HFFc6 (cell line): ENCODE measurements around the gene GABBR2. TPM values are rescaled to one million over a fixed set of nuclear protein-coding genes. Genes with fewer than 3 reads are reported as not detected.

Experiments used
- DNase-seq: peaks from one replicate; pipeline ENCODE4 v3.0.0-alpha.2; 2018
- H3K27ac Mint-ChIP-seq: 2 replicates; pipeline ENCODE4 v1.8.0; 2020; ENCODE audit warnings: mild to moderate bottlenecking, mixed read lengths
- H3K27me3 Mint-ChIP-seq: 2 replicates; pipeline ENCODE4 v1.8.0; 2021; ENCODE audit warnings: mild to moderate bottlenecking, moderate library complexity, mixed read lengths; ENCODE audit not compliant: insufficient read depth
- H3K36me3 Mint-ChIP-seq: 2 replicates; pipeline ENCODE4 v1.8.0; 2021; ENCODE audit warnings: low read depth, mixed read lengths
- H3K4me1 Mint-ChIP-seq: 2 replicates; pipeline ENCODE4 v1.8.0; 2020; ENCODE audit warnings: low read depth, mixed read lengths
- H3K4me3 Mint-ChIP-seq: 2 replicates; pipeline ENCODE4 v1.8.0; 2020; ENCODE audit warnings: mild to moderate bottlenecking, moderate library complexity, mixed read lengths
- H3K9me3 Mint-ChIP-seq: 2 replicates; pipeline ENCODE4 v1.8.0; 2020; ENCODE audit warnings: mild to moderate bottlenecking, mixed read lengths
- total RNA-seq, 6 experiments: library from RNA; stranded (reverse); fragmentation: NEBNext Ultra II Directional; extraction: Animal tissue kit (Norgen Biotek cat#: 25700); gene quantifications; 2 replicates in 1 of 6; 3 replicates in 5 of 6; pipeline ENCODE4 v1.2.3, GENCODE V29; 2021
- TF ChIP-seq, protein P1 (sequence below): fragments of 200-600 bp; sonication (generic); IDR thresholded peaks from 2 replicates; pipeline ENCODE4 v1.5.0; 2021; ENCODE audit warnings: antibody characterized with exemption, mild to moderate bottlenecking

The GABBR2 gene
- total RNA-seq, 6 experiments from 2014 or later, result 3.1 to 9.3 (median 7.6) TPM

DNA sequence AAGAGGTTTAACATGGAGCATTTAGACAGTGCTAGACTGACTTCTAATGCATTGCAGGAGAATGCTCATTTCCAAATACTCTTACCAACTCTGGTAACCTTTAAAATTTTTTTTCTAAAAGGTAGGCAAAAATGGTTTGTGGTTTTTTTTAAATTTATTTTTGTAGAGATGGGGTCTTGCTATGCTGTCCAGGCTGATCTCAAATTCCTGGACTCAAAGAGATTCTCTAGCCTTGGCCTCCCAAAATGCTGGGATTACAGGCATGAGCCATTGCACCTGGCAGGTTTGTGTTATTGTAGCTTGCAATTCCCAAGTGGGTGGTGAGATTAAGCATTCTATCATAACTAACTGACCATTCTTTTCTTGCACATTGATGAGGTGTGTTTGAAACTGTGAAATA, 410.3 kb downstream of the GABBR2 start:
- TF ChIP-seq, protein P1, sequence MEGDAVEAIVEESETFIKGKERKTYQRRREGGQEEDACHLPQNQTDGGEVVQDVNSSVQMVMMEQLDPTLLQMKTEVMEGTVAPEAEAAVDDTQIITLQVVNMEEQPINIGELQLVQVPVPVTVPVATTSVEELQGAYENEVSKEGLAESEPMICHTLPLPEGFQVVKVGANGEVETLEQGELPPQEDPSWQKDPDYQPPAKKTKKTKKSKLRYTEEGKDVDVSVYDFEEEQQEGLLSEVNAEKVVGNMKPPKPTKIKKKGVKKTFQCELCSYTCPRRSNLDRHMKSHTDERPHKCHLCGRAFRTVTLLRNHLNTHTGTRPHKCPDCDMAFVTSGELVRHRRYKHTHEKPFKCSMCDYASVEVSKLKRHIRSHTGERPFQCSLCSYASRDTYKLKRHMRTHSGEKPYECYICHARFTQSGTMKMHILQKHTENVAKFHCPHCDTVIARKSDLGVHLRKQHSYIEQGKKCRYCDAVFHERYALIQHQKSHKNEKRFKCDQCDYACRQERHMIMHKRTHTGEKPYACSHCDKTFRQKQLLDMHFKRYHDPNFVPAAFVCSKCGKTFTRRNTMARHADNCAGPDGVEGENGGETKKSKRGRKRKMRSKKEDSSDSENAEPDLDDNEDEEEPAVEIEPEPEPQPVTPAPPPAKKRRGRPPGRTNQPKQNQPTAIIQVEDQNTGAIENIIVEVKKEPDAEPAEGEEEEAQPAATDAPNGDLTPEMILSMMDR, result no peak
- Mint-ChIP-seq H3K9me3 (no peaks in the 10 kb centered on the region), H3K27ac (no peak overlapping the region), H3K4me3 (no peak overlapping the region), H3K4me1 (peaks cover 7% of the 10 kb centered on the region), H3K36me3 (no peaks in the 10 kb centered on the region), H3K27me3 (no peaks in the 10 kb centered on the region)
- no peak for DNase-seq

DNA sequence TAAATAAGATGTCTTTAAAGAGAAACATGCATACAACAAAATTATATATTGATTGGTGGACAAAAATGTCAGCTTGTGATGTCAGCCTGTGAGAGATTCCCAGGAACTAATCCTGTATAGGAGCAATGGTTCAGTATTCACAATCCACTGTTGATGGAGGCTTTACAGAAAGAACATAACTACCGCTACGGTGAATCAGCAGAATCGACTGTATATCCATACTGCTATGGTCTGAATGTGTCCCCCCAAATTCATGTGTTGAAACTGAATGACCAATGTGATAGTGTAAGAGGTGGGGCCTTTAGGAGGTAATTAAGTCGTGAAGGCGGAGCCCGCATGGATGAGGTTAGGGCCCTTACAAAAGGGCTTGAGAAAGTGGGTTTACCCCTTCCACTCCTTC, 412.9 kb downstream of the GABBR2 start:
- no peak for DNase-seq
- TF ChIP-seq, protein P1, result no peak
- no peak overlapping the region for H3K27ac Mint-ChIP-seq
- no peaks in the 10 kb centered on the region for H3K4me1 Mint-ChIP-seq
- peaks cover 3% of the 10 kb centered on the region; the same call in 1 of the 2 replicates for H3K27me3 Mint-ChIP-seq
- H3K9me3 Mint-ChIP-seq, result no peaks in the 10 kb centered on the region
- no peaks in the 10 kb centered on the region for H3K36me3 Mint-ChIP-seq
- H3K4me3 Mint-ChIP-seq, result no peak overlapping the region

DNA sequence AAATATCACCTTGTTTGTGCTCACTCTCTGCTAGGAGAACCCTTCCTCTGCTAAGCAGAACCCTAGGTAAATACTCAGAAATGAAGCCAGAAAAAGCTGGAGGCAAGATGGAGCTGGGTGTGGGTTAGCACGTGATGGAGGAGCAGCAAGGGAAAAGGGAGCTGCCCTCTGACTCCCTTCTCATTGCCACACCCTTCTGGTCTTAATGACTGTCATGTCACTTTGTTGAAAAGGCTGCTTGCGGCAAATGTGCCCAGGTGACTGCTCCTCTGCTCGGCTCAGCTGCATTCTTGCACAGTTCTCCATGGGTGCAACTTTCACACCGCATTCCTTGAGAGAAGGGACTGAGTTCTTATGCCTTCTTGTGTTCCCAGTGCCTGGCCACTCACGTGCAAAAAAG, 416.9 kb downstream of the GABBR2 start:
- Mint-ChIP-seq H3K27ac (no peak overlapping the region), H3K27me3 (peaks cover 11% of the 10 kb centered on the region; the same call in 1 of the 2 replicates), H3K4me3 (no peak overlapping the region), H3K36me3 (no peaks in the 10 kb centered on the region), H3K4me1 (no peaks in the 10 kb centered on the region), H3K9me3 (no peaks in the 10 kb centered on the region)
- no peak for DNase-seq
- TF ChIP-seq, protein P1, result no peak

DNA sequence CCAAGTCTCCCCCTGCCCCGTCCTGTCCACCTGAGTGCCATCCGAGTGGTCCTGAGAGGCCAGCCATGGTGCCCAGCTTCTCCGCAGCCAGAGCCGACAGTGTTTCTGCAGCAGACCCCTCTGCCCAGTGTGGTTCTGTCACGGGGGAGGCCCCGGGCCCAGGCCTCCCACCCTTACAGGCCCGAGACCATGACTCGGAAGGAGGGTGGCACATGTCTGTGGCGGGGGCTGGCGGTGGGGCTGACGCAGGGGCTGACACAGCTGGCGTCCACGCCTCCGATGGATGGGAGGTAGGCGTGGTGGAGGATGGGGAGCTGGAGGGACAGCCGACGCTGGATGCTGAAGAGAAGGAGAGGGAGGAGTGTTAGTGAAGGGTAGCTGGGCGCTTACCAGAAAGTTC, 418.3 kb downstream of the GABBR2 start:
- TF ChIP-seq, protein P1, result no peak
- Mint-ChIP-seq H3K27me3 (peaks cover 11% of the 10 kb centered on the region; the same call in 1 of the 2 replicates), H3K4me1 (no peaks in the 10 kb centered on the region), H3K4me3 (no peak overlapping the region), H3K27ac (no peak overlapping the region), H3K36me3 (no peaks in the 10 kb centered on the region), H3K9me3 (no peaks in the 10 kb centered on the region)
- DNase-seq, result no peak

DNA sequence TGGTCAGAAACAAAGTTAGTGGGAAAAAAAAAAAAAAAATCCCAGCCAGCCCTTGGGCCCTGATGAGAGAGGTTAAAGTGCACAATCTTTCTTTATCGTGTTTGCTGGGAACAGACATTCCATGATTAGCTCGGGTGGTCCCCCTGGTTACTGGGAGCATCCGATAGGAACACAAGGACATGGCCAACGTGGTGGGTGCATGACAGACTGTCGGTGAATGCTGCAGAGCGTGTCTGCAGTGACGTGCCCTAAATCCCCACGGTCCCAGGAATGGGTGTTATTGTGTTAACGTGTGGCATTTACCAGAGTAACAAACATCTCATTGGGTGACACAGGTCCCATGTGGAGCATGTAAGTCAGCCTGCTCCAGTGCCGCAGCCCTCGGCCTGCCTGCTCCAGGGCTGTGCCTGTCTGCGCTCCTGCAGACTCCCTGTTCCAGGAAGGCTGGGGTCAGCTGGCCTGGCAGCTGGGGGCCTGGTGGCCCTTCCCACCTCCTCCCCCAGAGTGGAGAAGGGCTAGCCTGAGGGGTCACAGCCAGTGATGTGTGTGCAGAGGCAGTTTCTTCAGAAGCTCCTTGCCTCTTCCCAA, 419.0 kb downstream of the GABBR2 start:
- TF ChIP-seq, protein P1, result no peak
- no peak for DNase-seq
- H3K4me3 Mint-ChIP-seq, result no peak overlapping the region
- H3K27me3 Mint-ChIP-seq, result peaks cover 11% of the 10 kb centered on the region; the same call in 1 of the 2 replicates
- no peaks in the 10 kb centered on the region for H3K36me3 Mint-ChIP-seq
- no peaks in the 10 kb centered on the region for H3K4me1 Mint-ChIP-seq
- H3K9me3 Mint-ChIP-seq, result no peaks in the 10 kb centered on the region
- H3K27ac Mint-ChIP-seq, result no peak overlapping the region
